OCI-LY1 (cell line): ENCODE measurements around the gene ZNF608.
A peak's percentile ranks its signal among the peaks of the same experiment; 100 is the strongest.

Source experiments
- CTCF ChIP-seq: fragments of 200-600 bp; sonication (generic), shearing (Covaris generic); IDR thresholded peaks from 2 replicates; pipeline ENCODE4 v1.5.1; 2017; ENCODE audit warnings: mild to moderate bottlenecking, antibody characterized with exemption, low read length, moderate library complexity, mixed read lengths
- EZH2 ChIP-seq: fragments of 200-600 bp; sonication (generic), shearing (Covaris generic); IDR thresholded peaks from 2 replicates; pipeline ENCODE4 v1.8.0; 2017; ENCODE audit warnings: borderline replicate concordance, mixed run types, mild to moderate bottlenecking, antibody characterized with exemption, low read length, moderate library complexity, mixed read lengths

GRCh38 chr5:124725040-124725434, 21.4 kb downstream of the ZNF608 start:
- TF ChIP-seq EZH2 (no peak), CTCF (peak; percentile 81)
